ENCODE results near the gene SHISA5. TPM values are rescaled to one million over a fixed set of nuclear protein-coding genes. Genes with fewer than 3 reads are reported as not detected.

Gene SHISA5
- total and polyA plus RNA-seq, 10 of the 15 experiments (the other 5 are each of a cell fraction or from before 2014, with no cell fraction given): 17.1 to 148 (median 67.3) TPM

DNA sequence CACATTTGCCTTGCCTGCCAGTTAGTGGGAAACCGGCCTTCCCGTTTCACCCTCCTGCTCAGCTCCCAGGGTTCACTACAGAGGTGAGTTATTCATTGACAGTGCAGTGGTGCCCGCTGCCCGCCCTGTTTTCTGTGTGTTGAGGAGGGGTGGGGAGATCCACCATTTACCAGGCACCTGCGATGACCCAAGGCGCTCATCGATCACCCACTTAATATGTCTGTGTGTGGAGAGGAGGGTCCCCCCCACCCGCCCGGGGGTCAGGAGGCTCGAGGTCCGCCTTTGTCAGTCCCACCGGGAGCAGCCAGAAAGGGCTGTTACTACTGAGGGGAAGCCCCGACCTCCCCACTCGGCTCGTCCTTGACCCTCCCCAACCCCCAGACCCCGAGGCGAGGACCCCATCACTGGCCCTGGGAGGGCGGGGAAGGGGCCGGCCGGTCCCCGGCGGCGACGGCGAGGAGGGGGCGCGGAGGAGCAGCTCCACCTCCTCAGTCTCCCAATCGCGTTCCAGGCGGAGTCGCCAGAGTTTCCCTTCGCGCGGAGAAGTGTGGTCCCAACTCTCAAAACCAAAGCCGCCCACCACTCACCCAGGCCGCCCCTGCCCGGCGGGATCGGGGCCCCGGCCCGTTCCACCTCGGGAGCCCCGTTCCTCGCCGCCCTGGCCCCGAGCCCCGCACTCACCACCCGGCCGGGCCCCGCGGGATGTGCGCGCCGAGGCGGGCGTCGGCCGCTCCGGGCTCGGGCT lies 75.2 kb downstream of the SHISA5 start:
- Histone ChIP-seq H3K27ac (ENCODE audit: control insufficient read depth, insufficient read depth) (no peak overlapping the region), H4K20me1 (ENCODE audit: control insufficient read depth, insufficient read depth) (no peaks in the 10 kb centered on the region), H3K4me1 (ENCODE audit: control insufficient read depth, insufficient read depth, low read length) (peaks cover 24% of the 10 kb centered on the region), H3K27me3 (replicated peaks in 1 of 2; ENCODE audit: control insufficient read depth in 2 of 2, insufficient read depth in 2 of 2, low read length in 1 of 2) (no peaks in the 10 kb centered on the region), H3K9ac (ENCODE audit: control insufficient read depth, insufficient read depth, low read length) (peak overlapping the region; percentile 60; the same call in 1 of the 2 replicates), H3K36me3 (ENCODE audit: control insufficient read depth in 2 of 2, insufficient read depth in 2 of 2, low read length in 1 of 2) (peaks cover 2 to 16% of the 10 kb centered on the region in 2 experiments; a peak in 2 of 4 replicates), H3K4me2 (ENCODE audit: control insufficient read depth, insufficient read depth) (peak overlapping the region; percentile 77), H3K4me3 (peak overlapping the region; percentile 68), H2AFZ (ENCODE audit: control insufficient read depth, low read depth, low read length) (peak overlapping the region; percentile 77), H3K9me3 (replicated peaks; ENCODE audit: control insufficient read depth, insufficient read depth, low read length) (no peaks in the 10 kb centered on the region), H3K79me2 (ENCODE audit: control insufficient read depth, insufficient read depth, low read length) (no peaks in the 10 kb centered on the region)
- POLR2A ChIA-PET: interaction anchor here (2.2 kb wide), 1 partner anchor 11 kb away, joined by 7 read pairs; the partner anchor contains the start of genes CCDC51 and TMA7
- ATAC-seq: peak; percentile 66
- SMC1A ChIA-PET (ENCODE audit: uncharacterized antibody, unreplicated experiment): interaction anchor here (1.1 to 1.2 kb wide), 2 partner anchors 28 kb away, joined by 4 to 7 read pairs; no protein-coding TSS in a partner anchor
- no peak for FAIRE-seq
- no peak for DNase-seq (ENCODE audit: low read depth, low spot score)
- TF ChIP-seq HDAC6 (IDR thresholded peaks at IDR 0.05; ENCODE audit: unreplicated experiment): peak; percentile 65
- TF ChIP-seq SREBF1 (IDR thresholded peaks at IDR 0.05; ENCODE audit: low read length): no peak
- TF ChIP-seq LARP7 (IDR thresholded peaks at IDR 0.05): peak; percentile 67; the same call in 1 of the 2 replicates
- TF ChIP-seq MEF2A (IDR thresholded peaks at IDR 0.05; ENCODE audit: insufficient read depth, low read depth, low read length): no peak
- TF ChIP-seq IRF4 (IDR thresholded peaks at IDR 0.05; ENCODE audit: low read depth, low read length): no peak
- no peak for TF ChIP-seq CBFB (IDR thresholded peaks at IDR 0.05; ENCODE audit: low read depth)
- 0 out of 2 replicates have a peak, but pooled peaks have one; percentile 9 for TF ChIP-seq RB1 (IDR thresholded peaks at IDR 0.05; ENCODE audit: borderline replicate concordance)
- TF ChIP-seq NFIC (IDR thresholded peaks at IDR 0.05; ENCODE audit: low read depth, low read length): no peak
- TF ChIP-seq TARDBP (IDR thresholded peaks at IDR 0.05; ENCODE audit: borderline replicate concordance): no peak
- TF ChIP-seq ZNF217 (IDR thresholded peaks at IDR 0.05): 0 out of 2 replicates have a peak, but pooled peaks have one; percentile 58
- no peak for TF ChIP-seq HCFC1 (IDR thresholded peaks at IDR 0.05; ENCODE audit: low read length)
- TF ChIP-seq TAF1 (IDR thresholded peaks at IDR 0.05; ENCODE audit: borderline replicate concordance, low read depth, low read length): no peak
- TF ChIP-seq, protein P1, sequence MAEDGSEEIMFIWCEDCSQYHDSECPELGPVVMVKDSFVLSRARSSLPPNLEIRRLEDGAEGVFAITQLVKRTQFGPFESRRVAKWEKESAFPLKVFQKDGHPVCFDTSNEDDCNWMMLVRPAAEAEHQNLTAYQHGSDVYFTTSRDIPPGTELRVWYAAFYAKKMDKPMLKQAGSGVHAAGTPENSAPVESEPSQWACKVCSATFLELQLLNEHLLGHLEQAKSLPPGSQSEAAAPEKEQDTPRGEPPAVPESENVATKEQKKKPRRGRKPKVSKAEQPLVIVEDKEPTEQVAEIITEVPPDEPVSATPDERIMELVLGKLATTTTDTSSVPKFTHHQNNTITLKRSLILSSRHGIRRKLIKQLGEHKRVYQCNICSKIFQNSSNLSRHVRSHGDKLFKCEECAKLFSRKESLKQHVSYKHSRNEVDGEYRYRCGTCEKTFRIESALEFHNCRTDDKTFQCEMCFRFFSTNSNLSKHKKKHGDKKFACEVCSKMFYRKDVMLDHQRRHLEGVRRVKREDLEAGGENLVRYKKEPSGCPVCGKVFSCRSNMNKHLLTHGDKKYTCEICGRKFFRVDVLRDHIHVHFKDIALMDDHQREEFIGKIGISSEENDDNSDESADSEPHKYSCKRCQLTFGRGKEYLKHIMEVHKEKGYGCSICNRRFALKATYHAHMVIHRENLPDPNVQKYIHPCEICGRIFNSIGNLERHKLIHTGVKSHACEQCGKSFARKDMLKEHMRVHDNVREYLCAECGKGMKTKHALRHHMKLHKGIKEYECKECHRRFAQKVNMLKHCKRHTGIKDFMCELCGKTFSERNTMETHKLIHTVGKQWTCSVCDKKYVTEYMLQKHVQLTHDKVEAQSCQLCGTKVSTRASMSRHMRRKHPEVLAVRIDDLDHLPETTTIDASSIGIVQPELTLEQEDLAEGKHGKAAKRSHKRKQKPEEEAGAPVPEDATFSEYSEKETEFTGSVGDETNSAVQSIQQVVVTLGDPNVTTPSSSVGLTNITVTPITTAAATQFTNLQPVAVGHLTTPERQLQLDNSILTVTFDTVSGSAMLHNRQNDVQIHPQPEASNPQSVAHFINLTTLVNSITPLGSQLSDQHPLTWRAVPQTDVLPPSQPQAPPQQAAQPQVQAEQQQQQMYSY (CRISPR knock-in tag; IDR thresholded peaks at IDR 0.05): no peak
- no peak for TF ChIP-seq CREB1 (IDR thresholded peaks at IDR 0.05; ENCODE audit: low read depth)
- TF ChIP-seq EZH2 (IDR thresholded peaks at IDR 0.05; ENCODE audit: borderline replicate concordance, control insufficient read depth, low read depth, low read length): no peak
- TF ChIP-seq SMC3 (IDR thresholded peaks at IDR 0.05; ENCODE audit: borderline replicate concordance, low read length): no peak
- no peak for TF ChIP-seq STAT1 (conservative IDR thresholded peaks at IDR 0.05)
- TF ChIP-seq ZBED1 (IDR thresholded peaks at IDR 0.05; ENCODE audit: borderline replicate concordance): no peak
- TF ChIP-seq BHLHE40 (IDR thresholded peaks at IDR 0.05; ENCODE audit: borderline replicate concordance in 1 of 2, low read depth in 2 of 2, low read length in 1 of 2): no peak
- no peak for TF ChIP-seq ETV6 (conservative IDR thresholded peaks at IDR 0.05 in 1 of 2, IDR thresholded peaks at IDR 0.05 in 1 of 2; ENCODE audit: borderline replicate concordance in 1 of 2, low read depth in 1 of 2)
- no peak for TF ChIP-seq POLR2A (IDR thresholded peaks at IDR 0.05; ENCODE audit: low read depth, low read length)
- TF ChIP-seq NFYB (IDR thresholded peaks at IDR 0.05; ENCODE audit: insufficient read depth, low read depth, low read length): no peak
- TF ChIP-seq MXI1 (IDR thresholded peaks at IDR 0.05; ENCODE audit: low read depth, low read length): no peak
- BruUV-seq (replicated peaks): no TSS peak
- 15% methylated on average over 24 of the region's 60 CpGs for WGBS (ENCODE audit: insufficient coverage, insufficient replicate concordance, low lambda C conversion rate, missing lambda C conversion rate)
- RAD21 ChIA-PET (ENCODE audit: unreplicated experiment): interaction anchor here (0.6 to 1.8 kb wide), 4 partner anchors 11 to 246 kb away, joined by 3 to 6 read pairs (median 3); partner anchors contain the start of genes CCDC51 and TMA7
- intact Hi-C loops (cut with micrococcal nuclease; ENCODE audit: unreplicated experiment) (no loop called here), in situ Hi-C loops (cut with MboI) (no loop called here)
- CTCF ChIA-PET: interaction anchor here (2.0 kb wide), 1 partner anchor 28 kb away, joined by 9 read pairs; no protein-coding TSS in a partner anchor
